Mesodermal cell (in vitro differentiated cells): ENCODE data around the gene SH2D1B.

ENCODE experiments used
- H3K27ac ChIP-seq: 2 replicates; pipeline ENCODE4 v1.7.0; 2013; ENCODE audit warnings: mild to moderate bottlenecking, low read depth, low read length, moderate library complexity; ENCODE audit not compliant: severe bottlenecking
- H3K36me3 ChIP-seq: 2 replicates; pipeline ENCODE4 v1.7.1; 2013; ENCODE audit warnings: mild to moderate bottlenecking, low read length, moderate library complexity; ENCODE audit not compliant: control insufficient read depth, insufficient read depth
- H3K4me1 ChIP-seq: one replicate; pipeline ENCODE4 v1.7.1; 2013; ENCODE audit warnings: mild to moderate bottlenecking, low read length; ENCODE audit not compliant: insufficient read depth, control insufficient read depth, poor library complexity, severe bottlenecking
- H3K4me3 ChIP-seq: 2 replicates; pipeline ENCODE4 v1.7.0; 2013; ENCODE audit warnings: low read length, control low read depth, mild to moderate bottlenecking; ENCODE audit not compliant: insufficient read depth, poor library complexity, severe bottlenecking; ENCODE audit errors: extremely low read depth
- H3K9me3 ChIP-seq: 2 replicates; pipeline ENCODE4 v1.7.1; 2013; ENCODE audit warnings: mild to moderate bottlenecking, low read length, moderate library complexity; ENCODE audit not compliant: control insufficient read depth
- WGBS, 2 experiments: methylation state at CpG; one replicate each; pipeline ENCODE4 v1.1.5; 2013; ENCODE audit warnings: missing lambda C conversion rate in 2 of 2; ENCODE audit not compliant: insufficient coverage in 2 of 2; 5-methylcytosine and 5-hydroxymethylcytosine counted together

SH2D1B gene

GRCh38 chr1:162381383-162381782 is 30.6 kb downstream of the SH2D1B start, which contains the start of gene C1orf226:
TSS of gene C1orf226 (plus strand) at chr1:162381728. CDS start at chr1:162381902, 174 bp downstream.
- no peak within 1 kb of the TSS for H3K27ac ChIP-seq
- WGBS, 2 experiments = 90 to 93% methylated on average over 3 of the region's 3 CpGs
- H3K4me3 ChIP-seq = no peak within 1 kb of the TSS
- H3K36me3 ChIP-seq = no peaks in the 10 kb centered on the region
- H3K9me3 ChIP-seq = no peaks in the 10 kb centered on the region
- H3K4me1 ChIP-seq = peaks cover 6% of the 10 kb centered on the region

GRCh38 chr1:162380061-162380846 is 31.7 kb downstream of the SH2D1B start:
- Histone ChIP-seq H3K36me3 (no peaks in the 10 kb centered on the region), H3K4me3 (no peak overlapping the region), H3K27ac (no peak overlapping the region), H3K4me1 (peaks cover 6% of the 10 kb centered on the region), H3K9me3 (no peaks in the 10 kb centered on the region)
- 96 to 98% methylated on average over 5 of the region's 6 CpGs for WGBS, 2 experiments

GRCh38 chr1:162376691-162377090 is 35.2 kb downstream of the SH2D1B start, which contains the start of gene SPATA46:
TSS of gene SPATA46 (minus strand) at chr1:162376854. CDS start at chr1:162376790, 64 bp downstream.
- H3K27ac ChIP-seq = no peak within 1 kb of the TSS
- H3K36me3 ChIP-seq = no peaks in the 10 kb centered on the region
- H3K4me3 ChIP-seq = no peak within 1 kb of the TSS
- H3K4me1 ChIP-seq = peaks cover 14% of the 10 kb centered on the region
- 93 to 96% methylated on average over 3 to 4 of the region's 5 CpGs for WGBS, 2 experiments
- no peaks in the 10 kb centered on the region for H3K9me3 ChIP-seq

GRCh38 chr1:162375463-162375862 is 36.5 kb downstream of the SH2D1B start:
- 71 to 84% methylated on average over 4 to 7 of the region's 8 CpGs for WGBS, 2 experiments
- H3K4me1 ChIP-seq = peaks cover 17% of the 10 kb centered on the region
- H3K9me3 ChIP-seq = no peaks in the 10 kb centered on the region
- no peak overlapping the region for H3K4me3 ChIP-seq
- no peaks in the 10 kb centered on the region for H3K36me3 ChIP-seq
- H3K27ac ChIP-seq = no peak overlapping the region

GRCh38 chr1:162374406-162374805 is 37.5 kb downstream of the SH2D1B start:
- Histone ChIP-seq H3K27ac (no peak overlapping the region), H3K9me3 (no peaks in the 10 kb centered on the region), H3K36me3 (no peaks in the 10 kb centered on the region), H3K4me3 (no peak overlapping the region), H3K4me1 (peaks cover 17% of the 10 kb centered on the region)
- WGBS, 2 experiments = 84 to 97% methylated on average over 3 to 9 of the region's 9 CpGs

- no peak overlapping the region for H3K4me3 ChIP-seq
- peaks cover 17% of the 10 kb centered on the region for H3K4me1 ChIP-seq
- no peaks in the 10 kb centered on the region for H3K36me3 ChIP-seq
- no peak overlapping the region for H3K27ac ChIP-seq
- no peaks in the 10 kb centered on the region for H3K9me3 ChIP-seq
- 88 to 96% methylated on average over 8 of the region's 8 CpGs for WGBS, 2 experiments
Measured at GRCh38 chr1:162373541-162374260, 38.2 kb downstream of the SH2D1B start.

- peaks cover 20% of the 10 kb centered on the region for H3K4me1 ChIP-seq
- no peaks in the 10 kb centered on the region for H3K9me3 ChIP-seq
- no peaks in the 10 kb centered on the region for H3K36me3 ChIP-seq
- WGBS, 2 experiments = 88 to 90% methylated on average over 1 of the region's 1 CpG
- no peak overlapping the region for H3K4me3 ChIP-seq
- H3K27ac ChIP-seq = no peak overlapping the region
Measured at GRCh38 chr1:162373072-162373427, 38.9 kb downstream of the SH2D1B start.

- Histone ChIP-seq H3K36me3 (no peaks in the 10 kb centered on the region), H3K4me1 (peaks cover 22% of the 10 kb centered on the region), H3K9me3 (no peaks in the 10 kb centered on the region), H3K27ac (no peak overlapping the region), H3K4me3 (no peak overlapping the region)
- 82 to 92% methylated on average over 10 to 11 of the region's 13 CpGs for WGBS, 2 experiments
Measured at GRCh38 chr1:162372159-162373071, 39.5 kb downstream of the SH2D1B start.

GRCh38 chr1:162371611-162372010 is 40.3 kb downstream of the SH2D1B start:
- no peak overlapping the region for H3K4me3 ChIP-seq
- no peaks in the 10 kb centered on the region for H3K9me3 ChIP-seq
- WGBS, 2 experiments = no CpG with 5 or more reads among the region's 6 CpGs
- H3K4me1 ChIP-seq = peaks cover 22% of the 10 kb centered on the region
- H3K36me3 ChIP-seq = peaks cover 2% of the 10 kb centered on the region
- no peak overlapping the region for H3K27ac ChIP-seq

GRCh38 chr1:162370721-162371120 is 41.2 kb downstream of the SH2D1B start:
- peaks cover 5% of the 10 kb centered on the region for H3K36me3 ChIP-seq
- H3K9me3 ChIP-seq = no peaks in the 10 kb centered on the region
- no peak overlapping the region for H3K4me3 ChIP-seq
- WGBS, 2 experiments = no CpG with 5 or more reads among the region's 3 CpGs
- H3K4me1 ChIP-seq = peaks cover 22% of the 10 kb centered on the region
- H3K27ac ChIP-seq = no peak overlapping the region
